Brain microvascular endothelial cell (primary cell): ENCODE measurements around the gene DLG5.

Experiments used
- DNase-seq: peaks from one replicate; pipeline ENCODE4 v3.0.0-alpha.2; 2020
- H3K27ac ChIP-seq: fragments of 250-450 bp; sonication (Bioruptor Pico); 2 replicates; pipeline ENCODE4 v1.5.1; 2020; ENCODE audit warnings: mild to moderate bottlenecking, moderate library complexity
- H3K27me3 ChIP-seq: fragments of 250-450 bp; sonication (Bioruptor Pico); replicated peaks from 2 replicates; pipeline ENCODE4 v1.5.1; 2020; ENCODE audit warnings: mild to moderate bottlenecking
- H3K36me3 ChIP-seq: fragments of 250-450 bp; sonication (Bioruptor Pico); replicated peaks from 2 replicates; pipeline ENCODE4 v1.5.1; 2020; ENCODE audit warnings: mild to moderate bottlenecking
- H3K4me3 ChIP-seq: 2 replicates; pipeline ENCODE4 v1.5.1; 2011; ENCODE audit warnings: low read depth, mild to moderate bottlenecking, control low read depth, low read length, moderate library complexity
- in situ Hi-C: cut with HindIII; loops from 2 replicates; pipeline ENCODE4 v1.10.0; 2017; ENCODE audit warnings: low sequenced_read_pairs, low pct_ligation_motif_present
- TF ChIP-seq, protein P1 (sequence below): IDR thresholded peaks from 2 replicates; pipeline ENCODE4 v1.5.1; 2011; ENCODE audit warnings: low read depth, mild to moderate bottlenecking, moderate library complexity, low read length, control low read depth, inconsistent platforms; ENCODE audit errors: missing control alignments

DLG5 gene

DNA sequence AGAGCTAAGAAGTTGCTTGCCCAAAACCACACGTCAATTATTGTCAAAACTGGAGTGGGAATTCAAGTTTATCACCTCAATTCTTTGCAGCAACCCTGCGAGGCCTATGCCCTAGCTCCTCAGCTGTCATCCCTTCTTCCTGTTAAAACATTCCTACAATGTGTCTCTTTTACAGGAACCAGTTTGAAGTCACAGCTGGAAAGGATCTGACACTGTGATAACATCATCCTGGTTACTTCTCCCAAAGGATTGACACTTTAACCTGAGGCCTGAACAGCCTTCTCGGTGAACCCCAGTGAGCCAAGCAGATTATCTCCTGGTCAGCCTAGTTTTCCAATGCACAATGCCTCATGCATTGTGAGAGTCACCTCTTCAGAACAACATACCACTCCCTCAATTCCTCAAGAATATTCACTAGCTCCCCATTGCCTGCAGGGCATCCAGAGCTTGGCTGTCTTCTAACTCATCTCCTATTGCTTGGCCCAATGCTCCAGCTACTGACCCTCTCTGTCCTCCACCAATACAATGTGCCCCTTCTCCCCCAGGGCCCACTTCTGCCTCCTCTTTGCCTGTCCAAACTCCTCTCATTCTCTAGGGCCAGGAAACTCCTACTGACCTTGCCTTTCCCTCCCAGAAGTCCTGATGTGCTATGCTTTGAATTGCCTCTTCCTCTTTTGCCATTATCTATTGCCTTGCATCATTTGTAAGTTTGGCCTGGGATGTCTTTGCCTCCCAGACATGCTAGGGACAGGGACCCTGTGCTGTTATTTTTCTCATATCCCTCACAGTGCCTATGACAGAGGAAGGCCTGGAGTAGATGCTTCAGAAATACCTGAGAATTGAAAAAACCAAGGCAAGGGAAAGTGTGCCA lies 10.4 kb upstream of the DLG5 start:
- in situ Hi-C loops = no loop called here
- Histone ChIP-seq H3K4me3 (no peak overlapping the region), H3K27me3 (no peaks in the 10 kb centered on the region), H3K27ac (no peak overlapping the region), H3K36me3 (no peaks in the 10 kb centered on the region)
- no peak for DNase-seq
- TF ChIP-seq, protein P1, sequence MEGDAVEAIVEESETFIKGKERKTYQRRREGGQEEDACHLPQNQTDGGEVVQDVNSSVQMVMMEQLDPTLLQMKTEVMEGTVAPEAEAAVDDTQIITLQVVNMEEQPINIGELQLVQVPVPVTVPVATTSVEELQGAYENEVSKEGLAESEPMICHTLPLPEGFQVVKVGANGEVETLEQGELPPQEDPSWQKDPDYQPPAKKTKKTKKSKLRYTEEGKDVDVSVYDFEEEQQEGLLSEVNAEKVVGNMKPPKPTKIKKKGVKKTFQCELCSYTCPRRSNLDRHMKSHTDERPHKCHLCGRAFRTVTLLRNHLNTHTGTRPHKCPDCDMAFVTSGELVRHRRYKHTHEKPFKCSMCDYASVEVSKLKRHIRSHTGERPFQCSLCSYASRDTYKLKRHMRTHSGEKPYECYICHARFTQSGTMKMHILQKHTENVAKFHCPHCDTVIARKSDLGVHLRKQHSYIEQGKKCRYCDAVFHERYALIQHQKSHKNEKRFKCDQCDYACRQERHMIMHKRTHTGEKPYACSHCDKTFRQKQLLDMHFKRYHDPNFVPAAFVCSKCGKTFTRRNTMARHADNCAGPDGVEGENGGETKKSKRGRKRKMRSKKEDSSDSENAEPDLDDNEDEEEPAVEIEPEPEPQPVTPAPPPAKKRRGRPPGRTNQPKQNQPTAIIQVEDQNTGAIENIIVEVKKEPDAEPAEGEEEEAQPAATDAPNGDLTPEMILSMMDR = no peak

DNA sequence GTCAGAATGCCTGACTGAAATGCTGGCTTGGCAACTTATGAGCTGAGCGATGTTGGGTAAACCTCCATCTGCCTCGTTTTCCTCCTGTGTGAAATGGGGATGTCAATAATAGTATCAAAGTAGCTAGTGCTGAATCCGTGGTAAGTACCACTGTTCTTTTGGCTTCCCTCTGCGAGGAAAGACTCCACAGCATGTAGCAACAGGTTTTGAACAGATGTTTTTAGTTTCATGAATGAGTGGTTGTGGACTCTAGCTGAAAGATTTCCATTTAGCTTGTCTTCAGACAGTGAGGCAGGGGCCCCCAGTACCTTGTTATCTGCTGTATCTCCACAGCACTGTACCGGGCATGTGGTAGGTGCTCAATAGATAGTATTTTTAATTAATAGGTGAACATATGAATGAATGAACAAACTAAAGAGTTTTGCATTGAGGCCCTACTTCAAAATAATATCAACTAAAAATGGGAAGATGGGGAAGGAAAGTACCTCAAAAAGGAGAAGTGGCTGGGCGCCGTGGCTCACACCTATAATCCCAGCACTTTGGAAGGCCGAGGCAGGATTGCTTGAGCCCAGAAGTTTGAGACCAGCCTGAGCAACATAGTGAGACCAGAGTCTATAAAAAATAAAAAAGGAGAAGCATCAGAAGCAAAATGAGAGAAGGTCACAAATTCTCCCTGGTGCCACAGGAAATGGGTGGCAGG lies 5.6 kb upstream of the DLG5 start:
- H3K36me3 ChIP-seq = no peaks in the 10 kb centered on the region
- in situ Hi-C loops = no loop called here
- TF ChIP-seq, protein P1 = no peak

DNA sequence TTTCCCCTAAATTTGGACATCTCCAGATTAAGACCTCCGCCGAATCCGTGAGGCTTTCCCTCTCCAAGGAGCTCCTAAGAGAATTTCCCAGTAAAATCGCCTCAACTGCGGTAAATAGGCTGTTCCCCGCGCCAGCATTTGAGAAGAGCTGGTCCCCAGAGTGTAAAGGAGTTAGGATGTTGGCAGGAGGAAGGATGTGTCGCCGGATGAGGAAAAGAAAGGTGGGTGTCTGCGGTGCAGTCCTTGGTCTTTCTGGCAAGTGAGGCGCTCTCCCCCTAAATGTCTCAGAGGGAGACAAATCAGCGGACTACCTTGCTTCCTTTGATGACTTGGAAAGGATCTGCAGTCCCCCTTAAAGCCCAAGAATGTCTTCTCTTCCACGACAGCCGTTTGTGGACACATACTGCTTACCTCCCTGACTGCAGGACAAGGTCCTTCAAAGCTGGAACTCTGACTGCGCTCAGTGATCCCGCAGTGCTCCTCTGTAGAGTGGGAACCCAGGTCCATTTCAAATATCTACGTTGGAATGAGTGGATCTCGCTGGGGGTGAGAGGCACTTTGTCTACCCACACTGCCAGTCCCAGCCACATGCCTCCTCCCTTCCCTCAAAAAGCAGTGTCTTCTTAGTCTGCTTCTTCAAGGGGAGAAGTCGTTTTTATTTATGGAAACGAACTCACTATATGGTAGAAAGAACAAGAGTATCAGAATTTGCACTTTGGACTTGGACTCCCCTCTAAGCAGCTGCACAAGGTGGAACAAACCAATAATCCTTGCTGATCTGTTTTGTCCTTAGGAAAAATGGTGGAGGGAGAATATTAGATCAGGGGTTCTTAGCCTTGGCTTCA lies 1.1 kb upstream of the DLG5 start:
- TF ChIP-seq, protein P1 = no peak
- peaks cover 1% of the 10 kb centered on the region for H3K27me3 ChIP-seq
- in situ Hi-C loops = no loop called here
- H3K36me3 ChIP-seq = no peaks in the 10 kb centered on the region
- H3K4me3 ChIP-seq = peak overlapping the region; percentile 76
- no peak for DNase-seq
- H3K27ac ChIP-seq = no peak overlapping the region

More for the DNA sequence above, 5.6 kb upstream of the DLG5 start:
- Histone ChIP-seq H3K27me3 (no peaks in the 10 kb centered on the region), H3K27ac (no peak overlapping the region), H3K4me3 (no peak overlapping the region)
- DNase-seq = no peak

DNA sequence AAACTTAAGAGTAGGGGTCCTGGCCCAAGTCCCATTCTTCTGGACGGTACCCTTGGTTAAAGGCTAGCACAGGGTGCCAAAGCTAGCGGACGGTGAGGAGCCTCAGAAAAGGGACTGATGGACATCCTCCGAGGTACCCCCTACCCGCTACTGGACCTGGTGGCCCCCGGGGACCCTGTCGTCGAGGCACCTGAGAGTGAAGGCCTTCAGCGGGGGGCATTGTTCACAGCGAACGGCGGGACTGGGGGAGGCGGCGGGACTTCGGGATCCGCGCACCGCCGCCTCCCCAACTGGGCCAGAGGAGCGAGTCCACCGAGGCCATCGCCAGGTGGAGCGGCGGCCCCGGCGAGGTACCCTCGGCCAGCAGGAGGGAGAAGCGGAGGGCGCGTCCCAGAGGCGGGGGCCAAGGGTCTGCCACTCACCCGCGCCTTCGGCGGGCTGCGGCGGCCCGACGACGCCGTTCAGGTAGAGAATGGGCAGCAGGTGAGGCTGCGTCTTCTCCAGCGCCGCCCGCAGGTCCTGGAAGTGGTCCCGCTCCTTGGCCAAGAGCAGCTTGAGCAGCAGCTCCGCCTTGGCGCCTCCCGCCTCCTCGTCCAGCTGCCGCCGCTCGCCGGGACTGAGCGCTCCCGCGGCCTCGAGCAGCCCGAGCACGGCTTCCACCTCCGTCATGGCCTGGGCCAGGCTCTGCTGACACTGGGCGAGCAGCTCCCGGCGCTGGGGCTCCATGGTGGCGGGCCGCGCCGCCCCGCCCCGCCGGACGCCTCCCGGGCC lies 575 bp downstream of the DLG5 start:
- DNase-seq = no peak
- Histone ChIP-seq H3K36me3 (no peaks in the 10 kb centered on the region), H3K27ac (no peak overlapping the region), H3K4me3 (peak overlapping the region; percentile 76), H3K27me3 (peaks cover 1% of the 10 kb centered on the region)
- in situ Hi-C loops = no loop called here
- TF ChIP-seq, protein P1 = no peak

DNA sequence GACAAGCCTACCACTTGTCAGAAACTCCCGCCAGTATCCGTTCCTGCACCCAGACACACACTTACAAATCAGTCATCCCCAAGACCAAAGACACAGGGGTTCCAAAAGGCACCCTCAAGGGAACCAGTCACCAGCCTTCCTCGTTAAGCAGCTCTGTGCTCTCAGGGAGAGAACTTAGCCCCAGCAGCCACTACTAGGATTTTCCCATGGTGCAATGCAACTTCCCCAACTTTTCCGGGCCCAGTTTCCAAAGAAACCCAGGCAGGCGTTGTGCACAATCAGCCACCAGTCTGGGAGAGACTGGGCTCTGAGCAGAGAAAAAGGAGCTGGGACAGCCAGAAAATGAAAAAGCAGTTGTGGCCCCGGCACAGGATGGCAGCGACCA lies 1.2 kb downstream of the DLG5 start:
- H3K27ac ChIP-seq = no peak overlapping the region
- H3K36me3 ChIP-seq = no peaks in the 10 kb centered on the region
- no peak for DNase-seq
- H3K4me3 ChIP-seq = peak overlapping the region; percentile 76
- TF ChIP-seq, protein P1 = no peak
- H3K27me3 ChIP-seq = peaks cover 1% of the 10 kb centered on the region
- in situ Hi-C loops = no loop called here
